Effector memory CD4-positive, alpha-beta T cell (primary cell): Measurements from ENCODE around the gene PEX11G.

Source experiments
- DNase-seq, 3 donors: peaks; one replicate each; pipeline ENCODE4 v3.0.0-alpha.2; 2020
- H3K27ac ChIP-seq: 2 replicates; pipeline ENCODE4 v1.7.0; 2013; ENCODE audit warnings: mild to moderate bottlenecking, low read length, moderate library complexity; ENCODE audit not compliant: insufficient read depth, poor library complexity, severe bottlenecking
- H3K27me3 ChIP-seq: replicated peaks from 2 replicates; pipeline ENCODE4 v1.7.0; 2013; ENCODE audit warnings: mild to moderate bottlenecking, low read length; ENCODE audit not compliant: insufficient read depth, control insufficient read depth, poor library complexity, severe bottlenecking
- H3K36me3 ChIP-seq: 2 replicates; pipeline ENCODE4 v1.7.0; 2013; ENCODE audit warnings: mild to moderate bottlenecking, low read length, moderate library complexity; ENCODE audit not compliant: control insufficient read depth, insufficient read depth
- H3K4me1 ChIP-seq: 2 replicates; pipeline ENCODE4 v1.7.0; 2013; ENCODE audit warnings: low read length, mild to moderate bottlenecking; ENCODE audit not compliant: control insufficient read depth, insufficient read depth, poor library complexity, severe bottlenecking
- H3K4me3 ChIP-seq: 2 replicates; pipeline ENCODE4 v1.7.0; 2013; ENCODE audit warnings: low read length, low read depth, mild to moderate bottlenecking; ENCODE audit not compliant: insufficient read depth, poor library complexity, severe bottlenecking
- H3K9me3 ChIP-seq: 2 replicates; pipeline ENCODE4 v1.7.0; 2013; ENCODE audit warnings: mild to moderate bottlenecking, low read length, moderate library complexity; ENCODE audit not compliant: control insufficient read depth

Gene PEX11G

GRCh38 chr19:7478173-7478842 lies 10.5 kb downstream of the PEX11G start:
- no peak overlapping the region for H3K4me3 ChIP-seq
- no peak for DNase-seq
- H3K36me3 ChIP-seq: peaks cover under 1% of the 10 kb centered on the region
- H3K9me3 ChIP-seq: no peaks in the 10 kb centered on the region
- H3K27me3 ChIP-seq: peaks cover 5% of the 10 kb centered on the region
- no peak overlapping the region for H3K27ac ChIP-seq
- H3K4me1 ChIP-seq: peaks cover 6% of the 10 kb centered on the region

GRCh38 chr19:7477758-7478157 lies 11.1 kb downstream of the PEX11G start:
- peaks cover 4% of the 10 kb centered on the region for H3K27me3 ChIP-seq
- no peaks in the 10 kb centered on the region for H3K9me3 ChIP-seq
- peaks cover 5% of the 10 kb centered on the region for H3K36me3 ChIP-seq
- no peak overlapping the region for H3K4me3 ChIP-seq
- H3K4me1 ChIP-seq: peaks cover under 1% of the 10 kb centered on the region
- no peak for DNase-seq
- no peak overlapping the region for H3K27ac ChIP-seq

- Histone ChIP-seq H3K36me3 (peaks cover 11% of the 10 kb centered on the region), H3K4me1 (no peaks in the 10 kb centered on the region), H3K4me3 (no peak overlapping the region), H3K27me3 (no peaks in the 10 kb centered on the region), H3K9me3 (no peaks in the 10 kb centered on the region), H3K27ac (no peak overlapping the region)
- no peak for DNase-seq
Measured at GRCh38 chr19:7476777-7477494, 11.9 kb downstream of the PEX11G start.

GRCh38 chr19:7476241-7476640 lies 12.6 kb downstream of the PEX11G start:
- H3K4me3 ChIP-seq: no peak overlapping the region

GRCh38 chr19:7475665-7476064 lies 13.2 kb downstream of the PEX11G start:
- DNase-seq: no peak
- H3K4me3 ChIP-seq: no peak overlapping the region
- H3K27ac ChIP-seq: no peak overlapping the region
- H3K27me3 ChIP-seq: no peaks in the 10 kb centered on the region
- H3K4me1 ChIP-seq: no peaks in the 10 kb centered on the region
- H3K9me3 ChIP-seq: no peaks in the 10 kb centered on the region
- H3K36me3 ChIP-seq: peaks cover 23% of the 10 kb centered on the region

More at GRCh38 chr19:7476241-7476640, 12.6 kb downstream of the PEX11G start:
- Histone ChIP-seq H3K27me3 (no peaks in the 10 kb centered on the region), H3K27ac (no peak overlapping the region), H3K4me1 (no peaks in the 10 kb centered on the region), H3K36me3 (peaks cover 18% of the 10 kb centered on the region), H3K9me3 (no peaks in the 10 kb centered on the region)
- DNase-seq: no peak

GRCh38 chr19:7471696-7472615 lies 16.9 kb downstream of the PEX11G start:
- no peak overlapping the region for H3K4me3 ChIP-seq
- no peak for DNase-seq
- no peaks in the 10 kb centered on the region for H3K27me3 ChIP-seq
- H3K9me3 ChIP-seq: no peaks in the 10 kb centered on the region
- H3K27ac ChIP-seq: no peak overlapping the region
- peaks cover 59% of the 10 kb centered on the region for H3K36me3 ChIP-seq
- no peaks in the 10 kb centered on the region for H3K4me1 ChIP-seq

- Histone ChIP-seq H3K27ac (no peak overlapping the region), H3K4me3 (no peak overlapping the region), H3K4me1 (no peaks in the 10 kb centered on the region), H3K9me3 (no peaks in the 10 kb centered on the region), H3K36me3 (peaks cover 70% of the 10 kb centered on the region), H3K27me3 (no peaks in the 10 kb centered on the region)
- DNase-seq: no peak
Measured at GRCh38 chr19:7470540-7471305, 18.1 kb downstream of the PEX11G start.

- no peak overlapping the region for H3K4me3 ChIP-seq
- no peaks in the 10 kb centered on the region for H3K9me3 ChIP-seq
- H3K4me1 ChIP-seq: no peaks in the 10 kb centered on the region
- H3K27ac ChIP-seq: no peak overlapping the region
- no peaks in the 10 kb centered on the region for H3K27me3 ChIP-seq
- H3K36me3 ChIP-seq: peaks cover 80% of the 10 kb centered on the region
- DNase-seq: no peak
Measured at GRCh38 chr19:7469669-7470285, 19.1 kb downstream of the PEX11G start.

- Histone ChIP-seq H3K9me3 (no peaks in the 10 kb centered on the region), H3K36me3 (peaks cover 89% of the 10 kb centered on the region), H3K4me1 (no peaks in the 10 kb centered on the region), H3K27me3 (no peaks in the 10 kb centered on the region), H3K4me3 (no peak overlapping the region), H3K27ac (no peak overlapping the region)
- no peak for DNase-seq
Measured at GRCh38 chr19:7468840-7469239, 20.0 kb downstream of the PEX11G start.
